K562 (cell line): ENCODE results near the gene PRKCB. TPM values are rescaled to one million over a fixed set of nuclear protein-coding genes. Genes with fewer than 3 reads are reported as not detected.

Experiments used
- ARID3B ChIP-seq: fragments of 250-450 bp; sonication (Bioruptor Pico); IDR thresholded peaks from 2 replicates; pipeline ENCODE4 v1.4.0; 2020; ENCODE audit warnings: borderline replicate concordance
- CCNT2 ChIP-seq: IDR thresholded peaks from 2 replicates; pipeline ENCODE4 v1.6.1; 2011; ENCODE audit warnings: borderline replicate concordance, low read depth, mild to moderate bottlenecking, moderate library complexity, mixed read lengths, low read length; ENCODE audit not compliant: insufficient read length; ENCODE audit errors: extremely low read depth
- DACH1 ChIP-seq: fragments of 450-650 bp; IDR thresholded peaks from 2 replicates; pipeline ENCODE4 v1.6.1; 2018; ENCODE audit not compliant: partially characterized antibody
- EZH2 ChIP-seq: IDR thresholded peaks from 2 replicates; pipeline ENCODE4 v1.6.1; 2012; ENCODE audit warnings: low read depth, mild to moderate bottlenecking, inconsistent platforms, low read length, borderline replicate concordance
- MEIS2 ChIP-seq: fragments of 450-650 bp; IDR thresholded peaks from 2 replicates; pipeline ENCODE4 v1.6.1; 2014; ENCODE audit warnings: mild to moderate bottlenecking; ENCODE audit not compliant: partially characterized antibody
- MLLT1 ChIP-seq, 2 experiments: fragments of 450-650 bp; IDR thresholded peaks; 2 replicates each; pipeline ENCODE4 v1.6.1; 2016
- NFE2L1 ChIP-seq: fragments of 450-650 bp; IDR thresholded peaks from 2 replicates; pipeline ENCODE4 v1.6.1; 2016; ENCODE audit warnings: missing genetic modification characterization, low read depth, mild to moderate bottlenecking, missing compliant biosample characterization, moderate library complexity, borderline replicate concordance
- PHF20 ChIP-seq: fragments of 450-650 bp; IDR thresholded peaks from 2 replicates; pipeline ENCODE4 v1.6.1; 2018; ENCODE audit not compliant: partially characterized antibody
- RBM15 ChIP-seq: fragments of 200-400 bp; formaldehyde crosslinking; IDR thresholded peaks from 2 replicates; pipeline ENCODE4 v1.6.1; 2018; ENCODE audit warnings: mild to moderate bottlenecking, low read length, moderate library complexity; ENCODE audit not compliant: insufficient read depth
- SMARCE1 ChIP-seq: fragments of 450-650 bp; IDR thresholded peaks from 2 replicates; pipeline ENCODE4 v1.7.1; 2016; ENCODE audit warnings: mild to moderate bottlenecking
- SREBF2 ChIP-seq: sonication (generic); formaldehyde crosslinking; IDR thresholded peaks from 2 replicates; pipeline ENCODE4 v1.4.0; 2020; ENCODE audit warnings: mild to moderate bottlenecking, missing genetic modification reagents
- XRCC5 ChIP-seq: fragments of 200-400 bp; formaldehyde crosslinking; IDR thresholded peaks from 2 replicates; pipeline ENCODE4 v1.6.1; 2017; ENCODE audit warnings: low read depth, mild to moderate bottlenecking, low read length
- ZNF143 ChIP-seq: sonication (generic); formaldehyde crosslinking; IDR thresholded peaks from 2 replicates; pipeline ENCODE4 v1.9.0; 2022; ENCODE audit warnings: mild to moderate bottlenecking, missing genetic modification reagents
- ZNF354B ChIP-seq: fragments of 250-450 bp; sonication (Bioruptor Pico); IDR thresholded peaks from 2 replicates; pipeline ENCODE4 v1.4.0; 2020
- ZNF644 ChIP-seq: fragments of 200-800 bp; sonication (Bioruptor generic); IDR thresholded peaks from 2 replicates; pipeline ENCODE4 v1.6.1; 2016; ENCODE audit warnings: low read depth, missing genetic modification characterization, missing compliant biosample characterization
- polyA plus RNA-seq, 8 experiments: library from polyadenylated mRNA; depleted of rRNA in 4 of 8; stranded (reverse) in 5 of 8; unstranded in 3 of 8; fragments of >200 nt; fragmentation: Nextera tagmentation in 2 of 8; fragmentation: Illumina TruSeq in 1 of 8; extraction: Ambion mirVana in 2 of 8; extraction: Trizol in 1 of 8; gene quantifications; 2 replicates each; pipeline versions ENCODE4 v1.2.1 to v1.2.3, GENCODE V29; 2011 to 2014; ENCODE audit warnings: inconsistent platforms in 1 of 8, missing spikeins in 1 of 8
- total RNA-seq, 7 experiments: library from RNA; depleted of rRNA in 6 of 7; stranded (reverse); fragments of >200 nt in 6 of 7; fragmentation: Illumina TruSeq in 2 of 7; extraction: Trizol in 2 of 7; gene quantifications; 2 replicates each; pipeline versions ENCODE4 v1.2.1 to v1.2.3, GENCODE V29; 2011 to 2021; ENCODE audit warnings: low replicate concordance in 1 of 7
- TF ChIP-seq, protein P1 (sequence below), 2 experiments: IDR thresholded peaks; 2 replicates each; pipeline ENCODE4 v1.6.1; 2012; ENCODE audit warnings: improper control_type of control experiment in 2 of 2, low read depth in 2 of 2, low read length in 2 of 2, borderline replicate concordance in 1 of 2
- TF ChIP-seq, protein P2 (sequence below), 2 experiments: fragments of 450-650 bp; conservative IDR thresholded peaks; 2 replicates each; pipeline ENCODE4 v1.6.1; 2017; ENCODE audit warnings: mild to moderate bottlenecking in 2 of 2, moderate library complexity in 2 of 2

The PRKCB gene
- total and polyA plus RNA-seq, 9 of the 15 experiments (the other 6 are each of a cell fraction or from before 2014, with no cell fraction given) = 49.9 to 276 (median 148) TPM

DNA sequence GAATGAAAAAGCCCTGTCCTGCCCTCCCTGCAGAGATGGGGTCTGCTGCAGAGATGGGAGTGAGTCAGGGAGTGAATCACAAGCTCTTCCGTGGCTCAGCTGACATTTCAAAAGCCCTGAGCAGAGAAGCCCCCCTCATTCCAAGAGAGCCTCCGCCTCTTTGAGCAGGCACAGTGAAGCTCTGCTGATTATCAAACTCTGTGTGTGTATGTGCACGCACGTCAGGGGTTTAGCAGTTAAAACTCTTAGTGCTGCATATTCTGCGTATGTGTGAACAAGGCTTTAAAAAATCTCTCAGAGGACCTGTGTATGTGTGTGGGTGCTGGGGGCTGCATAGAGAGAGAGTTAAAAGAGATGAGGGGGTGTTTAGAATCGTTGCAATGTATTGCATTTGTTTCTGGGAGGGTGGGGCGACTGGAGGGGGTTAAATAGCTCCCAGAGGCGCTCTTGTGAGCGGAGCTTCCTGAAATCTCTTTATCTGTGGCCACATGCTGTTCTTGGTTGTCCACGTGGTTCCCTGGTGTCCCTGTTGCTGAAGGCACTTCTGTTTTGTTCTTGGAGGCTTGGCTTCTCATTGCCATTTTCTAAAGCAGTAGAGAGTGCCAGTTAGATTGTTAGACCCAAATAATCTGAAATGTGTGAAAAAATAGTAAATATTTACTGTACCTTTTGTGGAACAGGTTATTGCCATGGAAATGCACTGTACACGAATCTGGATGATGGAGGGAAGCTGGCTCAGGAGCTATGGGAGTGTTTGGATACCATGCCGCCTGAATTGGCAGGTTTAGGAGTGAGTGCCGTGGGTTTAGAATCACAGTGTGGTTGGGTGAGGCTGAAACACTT lies 116.6 kb downstream of the PRKCB start (continued):
- TF ChIP-seq SREBF2 (CRISPR knock-in tag) (no peak), XRCC5 (no peak), ZNF644 (tag) (no peak), SMARCE1 (peak; percentile 82; the same call in 1 of the 2 replicates), ARID3B (CRISPR knock-in tag) (no peak), ZNF354B (CRISPR knock-in tag) (0 out of 2 replicates have a peak, but pooled peaks have one; percentile 36), NFE2L1 (tag) (peak; percentile 18; the same call in 1 of the 2 replicates), PHF20 (no peak), CCNT2 (no peak), DACH1 (no peak), MEIS2 (no peak), RBM15 (no peak), ZNF143 (no peak), MLLT1 (IDR thresholded peaks at IDR 0.05) (peak in 1 of 2 experiments; percentile 51; a peak in 1 of 4 replicates), EZH2 (no peak)
- TF ChIP-seq, protein P1, sequence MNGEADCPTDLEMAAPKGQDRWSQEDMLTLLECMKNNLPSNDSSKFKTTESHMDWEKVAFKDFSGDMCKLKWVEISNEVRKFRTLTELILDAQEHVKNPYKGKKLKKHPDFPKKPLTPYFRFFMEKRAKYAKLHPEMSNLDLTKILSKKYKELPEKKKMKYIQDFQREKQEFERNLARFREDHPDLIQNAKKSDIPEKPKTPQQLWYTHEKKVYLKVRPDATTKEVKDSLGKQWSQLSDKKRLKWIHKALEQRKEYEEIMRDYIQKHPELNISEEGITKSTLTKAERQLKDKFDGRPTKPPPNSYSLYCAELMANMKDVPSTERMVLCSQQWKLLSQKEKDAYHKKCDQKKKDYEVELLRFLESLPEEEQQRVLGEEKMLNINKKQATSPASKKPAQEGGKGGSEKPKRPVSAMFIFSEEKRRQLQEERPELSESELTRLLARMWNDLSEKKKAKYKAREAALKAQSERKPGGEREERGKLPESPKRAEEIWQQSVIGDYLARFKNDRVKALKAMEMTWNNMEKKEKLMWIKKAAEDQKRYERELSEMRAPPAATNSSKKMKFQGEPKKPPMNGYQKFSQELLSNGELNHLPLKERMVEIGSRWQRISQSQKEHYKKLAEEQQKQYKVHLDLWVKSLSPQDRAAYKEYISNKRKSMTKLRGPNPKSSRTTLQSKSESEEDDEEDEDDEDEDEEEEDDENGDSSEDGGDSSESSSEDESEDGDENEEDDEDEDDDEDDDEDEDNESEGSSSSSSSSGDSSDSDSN (IDR thresholded peaks at IDR 0.05; ENCODE audit: borderline replicate concordance in 1 of 2, low read depth in 2 of 2, low read length in 2 of 2) = peak in 1 of 2 experiments; percentile 62; a peak in 1 of 4 replicates
- TF ChIP-seq, protein P2, sequence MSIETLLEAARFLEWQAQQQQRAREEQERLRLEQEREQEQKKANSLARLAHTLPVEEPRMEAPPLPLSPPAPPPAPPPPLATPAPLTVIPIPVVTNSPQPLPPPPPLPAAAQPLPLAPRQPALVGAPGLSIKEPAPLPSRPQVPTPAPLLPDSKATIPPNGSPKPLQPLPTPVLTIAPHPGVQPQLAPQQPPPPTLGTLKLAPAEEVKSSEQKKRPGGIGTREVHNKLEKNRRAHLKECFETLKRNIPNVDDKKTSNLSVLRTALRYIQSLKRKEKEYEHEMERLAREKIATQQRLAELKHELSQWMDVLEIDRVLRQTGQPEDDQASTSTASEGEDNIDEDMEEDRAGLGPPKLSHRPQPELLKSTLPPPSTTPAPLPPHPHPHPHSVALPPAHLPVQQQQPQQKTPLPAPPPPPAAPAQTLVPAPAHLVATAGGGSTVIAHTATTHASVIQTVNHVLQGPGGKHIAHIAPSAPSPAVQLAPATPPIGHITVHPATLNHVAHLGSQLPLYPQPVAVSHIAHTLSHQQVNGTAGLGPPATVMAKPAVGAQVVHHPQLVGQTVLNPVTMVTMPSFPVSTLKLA (conservative IDR thresholded peaks at IDR 0.05) = peak; percentile 97 to 98
